Loucy (cell line): ENCODE measurements around the gene FAM13C.

Experiments used
- H2AFZ ChIP-seq: fragments of 200-600 bp; sonication (generic); 2 replicates; pipeline ENCODE4 v1.6.0; 2016; ENCODE audit warnings: antibody characterized with exemption, mild to moderate bottlenecking, low read length, moderate library complexity
- H3F3A ChIP-seq: fragments of 200-600 bp; 2 replicates; pipeline ENCODE4 v1.6.0; 2016; ENCODE audit warnings: antibody characterized with exemption, low read depth, mild to moderate bottlenecking
- H3K27me3 ChIP-seq: fragments of 200-600 bp; sonication (generic); 2 replicates; pipeline ENCODE4 v1.6.1; 2014; ENCODE audit warnings: low read length, mild to moderate bottlenecking; ENCODE audit not compliant: insufficient read depth, poor library complexity, severe bottlenecking
- H3K36me3 ChIP-seq: fragments of 200-600 bp; sonication (generic); 2 replicates; pipeline ENCODE4 v1.6.1; 2016; ENCODE audit warnings: low read length; ENCODE audit not compliant: insufficient read depth
- H3K4me1 ChIP-seq: fragments of 200-600 bp; sonication (generic); 2 replicates; pipeline ENCODE4 v1.5.1; 2014; ENCODE audit warnings: low read length, mild to moderate bottlenecking; ENCODE audit not compliant: insufficient read depth, poor library complexity, severe bottlenecking
- H3K4me2 ChIP-seq: fragments of 200-600 bp; sonication (generic); 2 replicates; pipeline ENCODE4 v1.6.0; 2014; ENCODE audit warnings: antibody characterized with exemption, low read length, low read depth, mild to moderate bottlenecking; ENCODE audit not compliant: poor library complexity, severe bottlenecking
- H3K4me3 ChIP-seq: fragments of 200-600 bp; sonication (generic); 2 replicates; pipeline ENCODE4 v1.5.1; 2014; ENCODE audit warnings: low read length, mild to moderate bottlenecking, mixed read lengths; ENCODE audit not compliant: poor library complexity, severe bottlenecking
- H3K79me2 ChIP-seq: fragments of 200-600 bp; sonication (generic); 2 replicates; pipeline ENCODE4 v1.6.1; 2014; ENCODE audit warnings: low read length; ENCODE audit not compliant: insufficient read depth
- H3K9ac ChIP-seq: fragments of 200-600 bp; sonication (generic); 2 replicates; pipeline ENCODE4 v1.6.0; 2014; ENCODE audit warnings: mild to moderate bottlenecking, low read depth, low read length, moderate library complexity; ENCODE audit not compliant: poor library complexity, severe bottlenecking
- H3K9me2 ChIP-seq: fragments of 200-600 bp; sonication (generic); replicated peaks from 2 replicates; pipeline ENCODE4 v1.6.1; 2016; ENCODE audit warnings: low read depth, low read length, mixed read lengths
- H3K9me3 ChIP-seq: fragments of 200-600 bp; sonication (generic); 2 replicates; pipeline ENCODE4 v1.6.1; 2014; ENCODE audit warnings: mild to moderate bottlenecking, antibody characterized with exemption, low read length, low read depth; ENCODE audit not compliant: insufficient read depth
- H4K20me1 ChIP-seq: fragments of 200-600 bp; sonication (generic); 2 replicates; pipeline ENCODE4 v1.6.0; 2014; ENCODE audit warnings: antibody characterized with exemption, low read length, mild to moderate bottlenecking; ENCODE audit not compliant: insufficient read depth, poor library complexity, severe bottlenecking
- EZH2phosphoT487 ChIP-seq: fragments of 200-600 bp; IDR thresholded peaks from 2 replicates; pipeline ENCODE4 v1.6.1; 2018; ENCODE audit warnings: antibody characterized with exemption, mild to moderate bottlenecking, moderate library complexity, borderline replicate concordance
- TF ChIP-seq, protein P1 (sequence below): fragments of 200-600 bp; sonication (generic); conservative IDR thresholded peaks from 2 replicates; pipeline ENCODE4 v1.5.1; 2014; ENCODE audit warnings: mild to moderate bottlenecking, antibody characterized with exemption, low read length

FAM13C gene

GRCh38 chr10:59317066-59317465 lies 45.3 kb downstream of the FAM13C start:
- H4K20me1 ChIP-seq = no peaks in the 10 kb centered on the region
- H3K36me3 ChIP-seq = no peaks in the 10 kb centered on the region
- no peak overlapping the region for H2AFZ ChIP-seq
- H3K4me2 ChIP-seq = no peak overlapping the region
- H3K79me2 ChIP-seq = no peaks in the 10 kb centered on the region
- H3K4me3 ChIP-seq = no peak overlapping the region
- H3K9ac ChIP-seq = no peak overlapping the region
- no peak for TF ChIP-seq EZH2phosphoT487
- TF ChIP-seq, protein P1, sequence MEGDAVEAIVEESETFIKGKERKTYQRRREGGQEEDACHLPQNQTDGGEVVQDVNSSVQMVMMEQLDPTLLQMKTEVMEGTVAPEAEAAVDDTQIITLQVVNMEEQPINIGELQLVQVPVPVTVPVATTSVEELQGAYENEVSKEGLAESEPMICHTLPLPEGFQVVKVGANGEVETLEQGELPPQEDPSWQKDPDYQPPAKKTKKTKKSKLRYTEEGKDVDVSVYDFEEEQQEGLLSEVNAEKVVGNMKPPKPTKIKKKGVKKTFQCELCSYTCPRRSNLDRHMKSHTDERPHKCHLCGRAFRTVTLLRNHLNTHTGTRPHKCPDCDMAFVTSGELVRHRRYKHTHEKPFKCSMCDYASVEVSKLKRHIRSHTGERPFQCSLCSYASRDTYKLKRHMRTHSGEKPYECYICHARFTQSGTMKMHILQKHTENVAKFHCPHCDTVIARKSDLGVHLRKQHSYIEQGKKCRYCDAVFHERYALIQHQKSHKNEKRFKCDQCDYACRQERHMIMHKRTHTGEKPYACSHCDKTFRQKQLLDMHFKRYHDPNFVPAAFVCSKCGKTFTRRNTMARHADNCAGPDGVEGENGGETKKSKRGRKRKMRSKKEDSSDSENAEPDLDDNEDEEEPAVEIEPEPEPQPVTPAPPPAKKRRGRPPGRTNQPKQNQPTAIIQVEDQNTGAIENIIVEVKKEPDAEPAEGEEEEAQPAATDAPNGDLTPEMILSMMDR = no peak
- H3F3A ChIP-seq = no peaks in the 10 kb centered on the region
- no peaks in the 10 kb centered on the region for H3K27me3 ChIP-seq
- H3K4me1 ChIP-seq = no peaks in the 10 kb centered on the region
- H3K9me3 ChIP-seq = no peaks in the 10 kb centered on the region
- no peaks in the 10 kb centered on the region for H3K9me2 ChIP-seq

GRCh38 chr10:59315465-59315864 lies 46.9 kb downstream of the FAM13C start:
- Histone ChIP-seq H3K9me2 (no peaks in the 10 kb centered on the region), H2AFZ (no peak overlapping the region)
- no peak for TF ChIP-seq EZH2phosphoT487
- TF ChIP-seq, protein P1 = no peak

DNA sequence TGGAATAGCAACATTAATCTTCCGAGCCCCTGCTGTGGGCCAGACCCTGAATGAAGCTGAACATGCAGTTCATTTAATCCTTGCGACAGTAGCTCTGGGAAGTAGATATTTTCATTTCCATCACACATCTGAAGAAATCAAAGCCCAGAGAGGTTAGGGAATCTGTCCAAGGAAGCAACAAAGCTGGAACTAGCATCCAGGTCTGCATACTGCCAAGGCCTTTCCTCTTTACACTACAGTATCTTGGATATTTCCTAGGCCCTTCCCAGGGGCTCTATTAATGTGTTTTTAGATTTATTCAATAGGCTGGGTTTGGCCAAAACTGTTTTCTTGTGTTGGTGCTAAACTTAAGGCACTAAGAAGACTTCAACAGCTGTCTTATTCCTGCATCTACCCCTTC lies 48.1 kb downstream of the FAM13C start:
- Histone ChIP-seq H3K9ac (no peak overlapping the region), H3K4me3 (no peak overlapping the region), H3K27me3 (no peaks in the 10 kb centered on the region), H3K9me2 (no peaks in the 10 kb centered on the region), H3K79me2 (no peaks in the 10 kb centered on the region), H3K9me3 (no peaks in the 10 kb centered on the region), H3K4me2 (no peak overlapping the region), H2AFZ (no peak overlapping the region), H3F3A (no peaks in the 10 kb centered on the region), H3K4me1 (no peaks in the 10 kb centered on the region), H4K20me1 (no peaks in the 10 kb centered on the region), H3K36me3 (no peaks in the 10 kb centered on the region)
- no peak for TF ChIP-seq EZH2phosphoT487
- TF ChIP-seq, protein P1 = no peak

More at GRCh38 chr10:59315465-59315864, 46.9 kb downstream of the FAM13C start:
- Histone ChIP-seq H3K4me2 (no peak overlapping the region), H3K4me1 (no peaks in the 10 kb centered on the region), H3F3A (no peaks in the 10 kb centered on the region), H3K9me3 (no peaks in the 10 kb centered on the region), H3K4me3 (no peak overlapping the region), H3K79me2 (no peaks in the 10 kb centered on the region), H3K9ac (no peak overlapping the region), H3K27me3 (no peaks in the 10 kb centered on the region), H3K36me3 (no peaks in the 10 kb centered on the region), H4K20me1 (no peaks in the 10 kb centered on the region)
